ENCODE measurements around the gene FGF14.

- TF ChIP-seq SUZ12 (IDR thresholded peaks at IDR 0.05; ENCODE audit: extremely low read depth, insufficient read depth, insufficient read length), result no peak
- TF ChIP-seq ZNF274 (IDR thresholded peaks at IDR 0.05; ENCODE audit: low read depth, low read length), result no peak
- no peak for TF ChIP-seq YY1 (IDR thresholded peaks at IDR 0.05; ENCODE audit: insufficient read depth, insufficient read length)
Observed at GRCh38 chr13:102280366-102280765, 121.5 kb downstream of the FGF14 start.
